NCI-H2107 (cell line): ENCODE measurements around the gene REPS1.
"Not testable (repeated sequence)": the region's sequence is repeated elsewhere in the genome, so short reads cannot be mapped to it uniquely, and the experiment has no call there.

ENCODE experiments used
- DNase-seq: peaks from one replicate; lab custom pipeline; 2025; lab: John Stamatoyannopoulos, UW

REPS1 gene

DNA sequence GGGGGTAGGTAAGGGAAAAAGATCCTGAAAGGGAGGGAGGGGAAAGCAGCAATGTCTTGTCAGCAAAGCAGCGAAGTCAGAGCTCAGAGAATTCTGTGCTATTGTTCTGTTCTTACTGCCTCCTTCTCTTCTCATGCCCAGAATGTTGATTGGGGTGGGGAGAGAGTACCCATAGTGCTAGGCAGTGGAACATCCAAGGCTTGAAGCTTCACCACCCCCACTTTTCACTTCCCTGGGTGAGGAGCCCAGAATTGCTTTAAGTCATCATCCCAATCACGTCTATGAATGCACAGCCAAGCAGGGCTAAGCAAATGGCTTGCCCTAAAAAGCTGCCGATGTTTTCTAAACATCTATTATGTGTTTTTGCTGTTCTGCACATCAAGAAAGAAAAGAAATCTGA, 16.5 kb downstream of the REPS1 start:
- DNase-seq, result no peak

DNA sequence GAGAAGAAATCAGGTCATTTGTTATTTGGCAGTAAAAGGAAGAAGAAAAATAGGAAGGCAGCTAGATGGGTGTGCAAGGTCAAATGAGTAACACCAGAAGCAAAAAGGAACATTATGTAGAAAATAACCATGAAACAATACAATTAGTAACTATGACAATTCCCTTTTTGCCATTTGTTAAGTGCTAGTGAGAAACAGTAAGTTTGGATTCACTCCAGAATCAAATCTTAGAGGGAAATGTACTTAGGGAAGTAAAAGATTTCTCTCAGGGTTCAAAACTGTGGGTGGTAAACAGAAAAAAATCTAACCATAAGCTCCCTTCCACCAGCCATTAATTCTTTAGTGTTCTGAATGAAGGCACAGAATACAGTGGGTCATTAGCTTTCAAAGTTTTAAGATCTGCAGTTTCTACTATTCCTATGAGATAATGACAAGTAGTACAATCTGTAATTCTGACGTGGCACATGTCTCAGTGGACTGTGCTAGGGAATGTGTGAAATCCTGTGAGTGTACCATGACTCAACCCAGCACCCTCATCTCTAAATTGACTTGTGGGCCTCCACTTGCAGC, 17.1 kb downstream of the REPS1 start:
- DNase-seq, result no peak

DNA sequence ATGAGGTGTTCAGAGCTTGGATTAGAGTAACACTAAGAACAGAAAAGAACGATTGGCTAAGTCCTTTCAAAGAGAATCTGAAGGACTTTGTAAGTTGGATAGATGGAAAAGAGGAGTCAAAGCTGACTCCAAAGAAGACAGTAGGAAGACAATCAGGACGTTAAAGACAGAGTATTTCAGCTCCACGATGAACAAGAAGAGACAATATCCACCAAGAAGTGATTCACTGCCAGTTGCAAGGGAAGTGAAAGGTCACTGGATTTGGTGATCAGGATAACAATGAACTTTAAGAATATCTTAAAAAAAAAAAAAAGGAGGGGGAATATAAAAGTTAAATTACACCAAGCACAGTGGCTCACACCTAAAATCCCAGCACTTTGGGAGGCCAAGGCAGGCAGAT, 17.9 kb downstream of the REPS1 start:
- DNase-seq, result no peak

DNA sequence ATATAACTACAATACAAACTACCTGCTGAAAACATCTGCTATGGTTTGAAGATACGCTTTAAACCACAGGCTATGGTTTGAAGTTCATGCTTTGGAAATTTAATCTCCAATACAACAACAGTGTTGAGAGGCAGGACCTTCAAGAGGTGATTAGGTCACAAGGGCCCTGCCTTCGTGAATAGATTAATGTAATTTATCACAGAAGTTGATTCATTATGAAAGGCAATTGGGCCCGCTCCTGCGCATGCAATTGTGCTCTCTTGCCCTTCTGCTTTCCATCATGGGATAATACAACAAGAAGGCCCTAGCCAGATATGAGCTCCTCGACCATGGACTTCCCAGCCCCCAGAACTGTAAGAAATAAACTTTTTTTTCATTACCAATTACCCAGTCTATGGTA, 21.2 kb downstream of the REPS1 start:
- no peak for DNase-seq

- DNase-seq, result no peak
Measured at GRCh38 chr6:138965971-138966370, 22.1 kb downstream of the REPS1 start.

DNA sequence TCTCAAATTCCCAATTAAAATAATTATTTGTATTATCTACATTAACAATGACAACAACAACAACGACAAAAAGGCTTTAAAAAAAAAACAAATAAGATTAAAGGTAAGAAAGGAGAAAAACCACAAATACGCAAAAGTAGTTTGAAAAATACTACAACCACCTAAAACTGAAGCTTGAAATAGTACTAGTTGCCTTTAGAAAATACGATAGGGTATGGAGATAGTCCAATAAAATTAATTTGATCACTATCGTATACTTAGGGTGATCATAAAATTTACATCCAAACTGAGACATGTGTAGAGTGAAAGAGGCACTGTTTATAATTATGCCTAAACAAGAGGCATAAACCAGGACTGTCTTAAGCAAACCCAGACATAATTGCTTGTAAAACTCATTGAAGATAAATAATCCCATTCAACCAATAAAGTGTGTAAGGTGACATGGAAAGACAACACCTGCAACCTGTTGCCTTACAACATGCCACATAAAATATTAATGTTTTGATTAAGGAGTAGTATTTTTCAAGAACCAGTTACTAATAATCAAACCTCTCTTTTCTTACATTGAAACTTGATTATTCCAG, 22.7 kb downstream of the REPS1 start:
- DNase-seq, result no peak

DNA sequence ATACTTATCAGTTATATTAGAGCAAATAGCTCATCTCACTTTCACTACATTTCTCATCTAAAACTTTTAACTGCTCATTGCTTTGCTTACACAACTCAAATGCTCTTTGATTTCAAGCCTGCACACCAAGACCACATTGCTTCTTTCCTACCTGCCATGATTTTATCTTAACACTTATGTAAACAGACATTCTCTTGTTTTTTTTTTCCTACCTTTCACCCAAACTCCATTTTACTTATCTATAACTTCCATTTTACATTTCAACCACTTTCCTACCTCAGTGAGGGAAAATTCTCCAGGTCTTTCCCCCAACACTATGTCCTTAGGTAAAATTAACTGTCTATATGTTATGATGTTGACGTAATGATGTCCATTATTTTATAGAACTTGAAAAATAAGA, 24.0 kb downstream of the REPS1 start:
- DNase-seq, result no peak

- no peak for DNase-seq
Measured at GRCh38 chr6:138963531-138963930, 24.5 kb downstream of the REPS1 start.

- DNase-seq, result no peak
Measured at GRCh38 chr6:138963119-138963518, 24.9 kb downstream of the REPS1 start.

- no peak for DNase-seq
Measured at GRCh38 chr6:138959521-138959920, 28.5 kb downstream of the REPS1 start.

- DNase-seq, result no peak
Measured at GRCh38 chr6:138958595-138958994, 29.5 kb downstream of the REPS1 start.

DNA sequence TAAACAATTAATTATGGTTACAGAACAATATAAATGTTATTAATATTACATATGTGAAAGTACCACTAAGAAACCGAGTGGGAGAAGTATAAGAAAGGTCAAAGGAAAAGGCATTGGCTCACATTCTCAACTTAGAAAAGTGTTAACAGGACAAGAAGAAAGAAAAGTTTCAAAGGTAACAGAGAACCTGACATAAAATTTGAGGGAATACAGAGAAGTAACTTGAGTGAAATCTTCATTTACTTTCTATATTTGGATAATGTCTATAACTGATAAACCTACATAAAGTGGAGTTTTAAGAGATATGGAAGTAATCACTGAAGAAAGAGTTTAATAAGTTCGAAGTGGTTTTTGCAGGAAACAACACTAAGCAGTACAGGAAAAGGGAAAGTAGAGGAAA, 30.1 kb downstream of the REPS1 start:
- DNase-seq, result no peak

- no peak for DNase-seq
Measured at GRCh38 chr6:138957484-138957883, 30.6 kb downstream of the REPS1 start.

DNA sequence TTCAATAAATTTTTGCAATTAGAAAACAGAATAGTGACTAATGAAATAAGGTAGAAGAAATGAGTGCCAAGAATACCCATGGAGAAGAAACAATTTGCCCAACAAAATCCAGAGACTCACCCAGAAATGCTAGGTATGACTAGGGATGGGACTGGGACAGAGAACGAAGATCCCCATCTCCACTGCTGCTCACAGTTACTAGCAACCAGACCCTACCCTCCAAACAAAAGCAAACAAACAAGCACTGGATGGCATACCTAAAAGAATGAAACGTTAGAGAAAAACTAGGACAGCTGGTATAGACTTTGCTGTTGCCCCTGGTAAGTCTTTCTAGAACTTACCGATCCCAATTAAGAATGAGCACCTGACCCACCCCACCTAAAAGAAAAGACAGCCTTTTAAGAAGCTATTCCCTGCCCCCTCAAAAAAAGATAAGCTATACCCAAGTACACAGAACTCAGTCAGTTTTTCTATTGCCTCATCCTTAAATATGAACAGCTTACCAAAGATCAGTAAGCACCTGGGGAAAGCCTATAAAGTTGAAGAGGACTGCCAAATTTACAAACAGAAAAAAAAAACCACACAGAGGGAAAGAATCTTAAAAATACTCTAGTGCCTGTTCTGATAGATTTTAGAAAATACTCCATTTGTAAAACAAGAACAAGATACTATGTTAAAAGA, 31.7 kb downstream of the REPS1 start:
- DNase-seq, result no peak

GRCh38 chr6:138955262-138955661, 32.8 kb downstream of the REPS1 start:
- DNase-seq, result no peak

- no peak for DNase-seq
Measured at GRCh38 chr6:138953451-138953850, 34.6 kb downstream of the REPS1 start.

GRCh38 chr6:138948546-138949179, 39.4 kb downstream of the REPS1 start:
- DNase-seq, result no peak

- DNase-seq, result no peak
Measured at GRCh38 chr6:138948004-138948403, 40.0 kb downstream of the REPS1 start.

DNA sequence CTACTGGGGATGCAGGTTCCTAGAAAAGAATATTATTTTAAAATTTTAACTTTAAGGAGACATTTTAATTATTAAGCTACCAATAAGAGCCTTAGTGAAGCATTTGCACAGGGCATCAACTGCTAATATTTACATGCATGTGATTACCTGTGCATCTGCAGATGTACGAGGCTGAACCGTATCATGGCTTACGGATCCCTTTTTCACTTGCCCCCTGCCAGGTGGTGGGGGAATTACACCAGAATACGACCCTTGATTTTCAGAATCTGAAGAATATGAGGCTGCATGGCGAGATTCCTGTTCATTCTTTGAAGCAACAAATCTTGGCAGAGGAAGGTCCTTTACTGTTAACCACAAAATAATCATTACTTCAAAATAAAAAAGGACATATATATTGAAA, 42.7 kb downstream of the REPS1 start:
- no peak for DNase-seq

DNA sequence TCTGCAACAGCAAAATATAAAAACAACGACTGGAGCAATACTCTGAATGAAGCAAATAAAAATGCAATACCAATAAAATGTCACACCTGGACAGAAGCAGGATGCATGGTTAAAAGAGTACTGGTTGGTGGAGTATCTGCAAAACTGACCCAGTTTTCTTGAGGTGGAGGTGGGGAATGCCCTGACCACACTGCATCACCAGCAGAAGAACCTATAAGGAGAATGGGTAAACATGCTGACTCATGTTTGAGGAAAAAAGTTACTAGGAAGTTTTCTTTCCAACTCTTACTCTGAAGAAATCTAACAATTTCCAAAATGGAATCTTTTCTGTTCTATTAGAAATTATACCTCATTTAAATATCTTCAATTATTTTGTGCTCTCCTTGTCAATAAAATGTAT, 43.6 kb downstream of the REPS1 start:
- DNase-seq, result no peak

GRCh38 chr6:138943089-138943625, 44.9 kb downstream of the REPS1 start:
- DNase-seq, result no peak

DNA sequence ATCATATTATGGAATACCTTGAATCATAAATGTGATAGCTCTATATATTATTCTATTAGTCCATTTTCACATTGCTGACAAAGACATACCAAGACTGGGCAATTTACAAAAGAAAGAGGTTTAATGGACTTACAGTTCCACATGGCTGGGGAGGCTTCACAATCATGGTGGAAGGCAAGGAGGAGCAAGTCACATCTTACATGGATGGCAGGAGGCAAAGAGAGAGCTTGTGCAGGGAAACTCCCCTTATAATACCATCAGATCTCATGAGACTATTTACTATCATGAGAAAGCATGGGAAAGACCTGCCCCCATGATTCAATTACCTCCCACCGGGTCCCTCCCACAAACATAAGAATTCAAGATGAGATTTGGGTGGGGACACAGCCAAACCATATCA, 51.2 kb downstream of the REPS1 start:
- DNase-seq, result not testable (repeated sequence)

GRCh38 chr6:138931660-138932059, 56.4 kb downstream of the REPS1 start:
- DNase-seq, result no peak
